ENCODE measurements around the gene BACH2.

DNA sequence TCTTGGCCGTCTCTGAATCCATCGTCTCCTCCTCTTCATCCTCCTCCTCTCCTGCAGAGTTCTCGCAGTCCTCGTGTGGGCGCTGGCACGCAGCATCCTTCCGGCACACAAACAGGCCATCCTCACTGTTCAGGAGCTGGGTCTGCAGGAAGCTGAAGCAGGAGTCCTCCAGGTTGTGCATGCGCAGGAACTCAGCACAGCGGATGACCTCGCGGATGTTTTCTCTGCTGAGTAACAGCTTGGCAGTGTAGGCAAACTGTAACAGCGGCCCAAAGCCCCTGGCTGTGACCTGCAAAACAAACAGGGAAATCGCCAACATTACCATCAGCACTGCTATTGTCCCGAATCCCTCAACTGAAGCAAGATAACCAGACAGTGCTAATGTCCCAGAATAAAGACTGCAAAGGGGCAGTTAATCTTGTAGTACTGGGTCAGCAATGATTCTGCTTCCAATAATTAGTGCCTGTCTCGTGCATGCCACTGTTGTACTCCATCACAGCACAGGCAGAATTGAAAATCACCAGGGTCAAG is 345.0 kb downstream of the BACH2 start:
- TF ChIP-seq FOSL1 (IDR thresholded peaks at IDR 0.05; ENCODE audit: low read depth), result no peak
- no peak for TF ChIP-seq CTCF (IDR thresholded peaks at IDR 0.05 in 2 of 3, conservative IDR thresholded peaks at IDR 0.05 in 1 of 3; ENCODE audit: borderline replicate concordance in 1 of 3, insufficient read depth in 1 of 3, low read depth in 2 of 3, low read length in 2 of 3)
- TF ChIP-seq POLR2A (IDR thresholded peaks at IDR 0.05; ENCODE audit: borderline replicate concordance, extremely low read depth, insufficient read depth, insufficient read length), result no peak
- TF ChIP-seq YY1 (IDR thresholded peaks at IDR 0.05; ENCODE audit: extremely low read depth, insufficient replicate concordance, low read depth, low read length), result no peak
- TF ChIP-seq REST (IDR thresholded peaks at IDR 0.05; ENCODE audit: low read depth), result no peak
- TF ChIP-seq ELF1 (IDR thresholded peaks at IDR 0.05; ENCODE audit: borderline replicate concordance, low read depth), result no peak
- TF ChIP-seq SIN3A (IDR thresholded peaks at IDR 0.05; ENCODE audit: low read depth), result no peak
- TF ChIP-seq POLR2AphosphoS5 (IDR thresholded peaks at IDR 0.05; ENCODE audit: low read depth, low read length), result no peak
- TF ChIP-seq EZH2phosphoT487 (IDR thresholded peaks at IDR 0.05; ENCODE audit: borderline replicate concordance), result no peak
- no peak for TF ChIP-seq EZH2 (IDR thresholded peaks at IDR 0.05)
- no peak for TF ChIP-seq MAX (IDR thresholded peaks at IDR 0.05)

All from HCT116 (cell line).